PFSK-1 (cell line): Measurements from ENCODE around the gene ADGRL3.

Experiments
- FOXP2 ChIP-seq: optimal IDR thresholded peaks from 2 replicates; pipeline ENCODE3; 2011; ENCODE audit warnings: borderline replicate concordance, control low read depth, inconsistent platforms; ENCODE audit not compliant: insufficient read depth; ENCODE audit errors: extremely low read length, extremely low read depth
- POLR2AphosphoS5 ChIP-seq: IDR thresholded peaks from 2 replicates; pipeline ENCODE4 v1.6.1; 2012; ENCODE audit warnings: low read depth, mild to moderate bottlenecking, control low read depth, low read length, moderate library complexity
- SIN3A ChIP-seq: IDR thresholded peaks from 2 replicates; pipeline ENCODE4 v1.6.1; 2012; ENCODE audit warnings: mild to moderate bottlenecking, low read length, moderate library complexity, borderline replicate concordance; ENCODE audit not compliant: insufficient read depth
- TAF1 ChIP-seq: IDR thresholded peaks from 2 replicates; pipeline ENCODE4 v1.6.1; 2012; ENCODE audit warnings: low read length, control low read depth, borderline replicate concordance; ENCODE audit not compliant: insufficient read depth
- TF ChIP-seq, protein P1 (sequence below), 2 experiments: IDR thresholded peaks; 2 replicates each; pipeline versions ENCODE4 v1.6.1 to v1.8.0; 2011 to 2012; ENCODE audit warnings: low read depth in 2 of 2, low read length in 2 of 2, control low read depth in 1 of 2, inconsistent platforms in 1 of 2, mild to moderate bottlenecking in 1 of 2, moderate library complexity in 1 of 2; ENCODE audit not compliant: insufficient read depth in 1 of 2

ADGRL3 gene

DNA sequence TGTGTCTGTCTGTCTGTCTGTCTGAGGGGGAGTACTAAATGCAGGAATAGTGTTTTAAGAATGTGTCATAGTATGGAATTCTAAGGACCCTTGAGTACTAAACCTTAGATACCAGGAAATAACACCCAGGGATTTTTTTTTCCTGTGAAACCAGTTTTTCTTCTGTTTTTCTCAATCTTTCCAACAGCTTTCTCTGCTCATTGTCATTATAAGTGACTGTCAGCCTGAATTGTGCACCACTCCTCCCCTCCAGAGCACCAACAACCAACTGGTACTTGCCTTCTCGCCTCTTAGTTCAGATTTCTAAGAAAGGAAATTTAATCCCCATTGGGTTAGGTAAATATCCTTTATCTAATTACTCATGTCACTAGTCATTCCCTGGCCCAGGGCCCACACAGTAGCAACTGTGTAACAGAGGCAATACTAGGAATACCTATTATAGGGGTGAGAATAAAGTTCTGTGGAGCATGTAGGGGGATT lies 320.6 kb downstream of the ADGRL3 start:
- no peak for TF ChIP-seq SIN3A
- TF ChIP-seq TAF1 = no peak
- no peak for TF ChIP-seq POLR2AphosphoS5
- TF ChIP-seq, protein P1, sequence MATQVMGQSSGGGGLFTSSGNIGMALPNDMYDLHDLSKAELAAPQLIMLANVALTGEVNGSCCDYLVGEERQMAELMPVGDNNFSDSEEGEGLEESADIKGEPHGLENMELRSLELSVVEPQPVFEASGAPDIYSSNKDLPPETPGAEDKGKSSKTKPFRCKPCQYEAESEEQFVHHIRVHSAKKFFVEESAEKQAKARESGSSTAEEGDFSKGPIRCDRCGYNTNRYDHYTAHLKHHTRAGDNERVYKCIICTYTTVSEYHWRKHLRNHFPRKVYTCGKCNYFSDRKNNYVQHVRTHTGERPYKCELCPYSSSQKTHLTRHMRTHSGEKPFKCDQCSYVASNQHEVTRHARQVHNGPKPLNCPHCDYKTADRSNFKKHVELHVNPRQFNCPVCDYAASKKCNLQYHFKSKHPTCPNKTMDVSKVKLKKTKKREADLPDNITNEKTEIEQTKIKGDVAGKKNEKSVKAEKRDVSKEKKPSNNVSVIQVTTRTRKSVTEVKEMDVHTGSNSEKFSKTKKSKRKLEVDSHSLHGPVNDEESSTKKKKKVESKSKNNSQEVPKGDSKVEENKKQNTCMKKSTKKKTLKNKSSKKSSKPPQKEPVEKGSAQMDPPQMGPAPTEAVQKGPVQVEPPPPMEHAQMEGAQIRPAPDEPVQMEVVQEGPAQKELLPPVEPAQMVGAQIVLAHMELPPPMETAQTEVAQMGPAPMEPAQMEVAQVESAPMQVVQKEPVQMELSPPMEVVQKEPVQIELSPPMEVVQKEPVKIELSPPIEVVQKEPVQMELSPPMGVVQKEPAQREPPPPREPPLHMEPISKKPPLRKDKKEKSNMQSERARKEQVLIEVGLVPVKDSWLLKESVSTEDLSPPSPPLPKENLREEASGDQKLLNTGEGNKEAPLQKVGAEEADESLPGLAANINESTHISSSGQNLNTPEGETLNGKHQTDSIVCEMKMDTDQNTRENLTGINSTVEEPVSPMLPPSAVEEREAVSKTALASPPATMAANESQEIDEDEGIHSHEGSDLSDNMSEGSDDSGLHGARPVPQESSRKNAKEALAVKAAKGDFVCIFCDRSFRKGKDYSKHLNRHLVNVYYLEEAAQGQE (IDR thresholded peaks at IDR 0.05; ENCODE audit: insufficient read depth in 1 of 2, low read depth in 2 of 2, low read length in 2 of 2) = no peak
- TF ChIP-seq FOXP2 = no peak

DNA sequence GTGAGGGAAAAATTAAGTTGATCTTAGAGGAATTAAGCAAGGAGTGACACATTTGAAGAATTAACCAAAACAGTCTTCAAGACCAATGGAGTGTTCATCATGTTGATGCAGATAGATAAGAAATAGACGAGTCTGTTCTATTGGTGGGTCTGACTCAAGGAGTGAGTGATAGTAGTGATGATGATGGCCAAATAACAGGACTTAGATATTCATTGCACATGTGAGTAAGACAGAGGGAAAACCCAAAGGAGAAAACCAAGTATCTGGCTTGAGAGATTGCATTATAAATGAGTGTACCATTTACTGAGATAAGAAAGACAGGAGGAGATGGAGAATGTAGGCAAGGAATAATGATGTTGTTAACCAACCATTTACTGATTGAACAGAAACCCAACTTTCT lies 321.3 kb downstream of the ADGRL3 start:
- TF ChIP-seq, protein P1 (IDR thresholded peaks at IDR 0.05; ENCODE audit: insufficient read depth in 1 of 2, low read depth in 2 of 2, low read length in 2 of 2) = no peak
- TF ChIP-seq FOXP2 (no peak), SIN3A (no peak), TAF1 (no peak), POLR2AphosphoS5 (no peak)

DNA sequence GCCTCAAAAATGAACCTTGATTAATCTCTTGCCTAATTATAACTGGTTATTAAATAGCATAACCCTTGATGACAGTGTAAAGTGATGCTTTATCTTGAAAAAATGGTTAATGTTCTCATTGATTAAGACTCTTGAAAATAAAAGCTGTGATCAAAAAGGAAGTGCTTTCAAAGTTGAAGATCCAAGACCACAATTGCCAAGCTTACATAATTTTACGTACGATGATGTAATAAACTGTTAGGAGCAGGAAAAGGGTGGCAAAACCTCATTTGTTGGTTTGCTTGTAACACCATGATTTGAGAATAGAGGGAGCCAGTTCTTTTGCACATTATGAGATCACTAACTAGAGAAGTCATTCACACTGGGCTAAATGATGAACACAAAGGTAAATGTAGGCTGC lies 322.2 kb downstream of the ADGRL3 start:
- TF ChIP-seq POLR2AphosphoS5 (no peak), TAF1 (no peak), FOXP2 (no peak), SIN3A (no peak)
- TF ChIP-seq, protein P1 (IDR thresholded peaks at IDR 0.05; ENCODE audit: insufficient read depth in 1 of 2, low read depth in 2 of 2, low read length in 2 of 2) = no peak

DNA sequence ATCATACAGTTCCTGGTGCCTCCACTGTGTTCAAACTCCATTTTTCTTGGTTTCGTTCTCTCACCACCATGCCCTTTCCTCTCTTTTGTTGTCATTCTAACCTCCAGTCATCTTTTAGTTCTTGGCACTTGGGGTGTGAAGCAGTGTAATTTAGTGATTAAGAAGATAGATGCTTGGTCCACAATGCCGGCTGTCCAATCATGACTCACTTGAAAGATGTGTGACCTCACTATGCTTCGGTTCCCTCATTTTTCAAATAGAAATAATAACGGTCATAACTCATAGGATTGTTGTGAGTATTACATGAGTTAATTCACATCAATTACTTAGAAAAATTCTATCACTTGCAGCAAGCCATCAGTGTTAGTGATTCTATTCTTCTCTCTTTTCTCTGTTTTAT lies 327.8 kb downstream of the ADGRL3 start:
- TF ChIP-seq POLR2AphosphoS5 (no peak), FOXP2 (no peak), TAF1 (no peak), SIN3A (no peak)
- TF ChIP-seq, protein P1 (IDR thresholded peaks at IDR 0.05; ENCODE audit: insufficient read depth in 1 of 2, low read depth in 2 of 2, low read length in 2 of 2) = no peak

DNA sequence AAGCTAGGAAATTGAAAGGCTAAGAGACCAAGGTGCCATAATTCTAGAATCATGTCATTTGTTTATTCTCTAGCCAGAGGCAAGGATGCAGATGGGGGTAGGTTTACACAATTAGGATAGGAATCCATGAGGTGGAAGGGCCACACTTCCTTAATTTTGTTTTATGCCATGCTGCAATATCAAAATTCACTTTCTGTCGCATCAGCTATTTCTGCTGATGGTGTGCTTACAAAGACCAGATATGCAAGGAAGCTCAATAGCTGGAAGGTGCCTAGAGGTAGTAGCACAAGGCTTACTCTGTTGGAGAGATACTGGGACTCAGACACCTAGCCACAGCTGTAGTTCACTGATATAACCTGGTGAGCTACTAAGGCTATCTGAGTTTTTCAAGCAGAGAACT lies 328.5 kb downstream of the ADGRL3 start:
- TF ChIP-seq SIN3A = no peak
- no peak for TF ChIP-seq POLR2AphosphoS5
- TF ChIP-seq, protein P1 (IDR thresholded peaks at IDR 0.05; ENCODE audit: insufficient read depth in 1 of 2, low read depth in 2 of 2, low read length in 2 of 2) = no peak
- no peak for TF ChIP-seq TAF1
- no peak for TF ChIP-seq FOXP2
